Neuronal stem cell (in vitro differentiated cells): ENCODE results near the gene RNF224.

Experiments
- DNase-seq: peaks from one replicate; pipeline ENCODE4 v3.0.0-alpha.2; 2013; ENCODE audit warnings: low spot score
- H2AFZ ChIP-seq: one replicate; pipeline ENCODE4 v1.6.1; 2013; ENCODE audit warnings: mild to moderate bottlenecking, low read length, inconsistent platforms
- H2AK5ac ChIP-seq: 2 replicates; pipeline ENCODE4 v1.6.1; 2013; ENCODE audit warnings: low read depth, mild to moderate bottlenecking, inconsistent platforms, low read length, moderate library complexity, mixed read lengths
- H2BK120ac ChIP-seq: 2 replicates; pipeline ENCODE4 v1.6.1; 2013; ENCODE audit warnings: low read depth, mild to moderate bottlenecking, inconsistent platforms, low read length, moderate library complexity, mixed read lengths
- H2BK12ac ChIP-seq: one replicate; pipeline ENCODE4 v1.6.1; 2013; ENCODE audit warnings: low read length, inconsistent platforms
- H2BK15ac ChIP-seq: 2 replicates; pipeline ENCODE4 v1.6.1; 2013; ENCODE audit warnings: mild to moderate bottlenecking, low read length, inconsistent platforms, mixed read lengths
- H2BK5ac ChIP-seq: one replicate; pipeline ENCODE4 v1.6.1; 2013; ENCODE audit warnings: inconsistent platforms, mild to moderate bottlenecking, low read length, moderate library complexity
- H3K14ac ChIP-seq: one replicate; pipeline ENCODE4 v1.6.1; 2013; ENCODE audit warnings: low read length, inconsistent platforms
- H3K18ac ChIP-seq: 2 replicates; pipeline ENCODE4 v1.6.1; 2013; ENCODE audit warnings: low read length, inconsistent platforms
- H3K23ac ChIP-seq: 2 replicates; pipeline ENCODE4 v1.6.1; 2013; ENCODE audit warnings: low read depth, mild to moderate bottlenecking, mixed read lengths, low read length, inconsistent platforms; ENCODE audit not compliant: poor library complexity
- H3K27ac ChIP-seq: replicated peaks from 3 replicates; pipeline ENCODE4 v1.5.1; 2013; ENCODE audit warnings: low read length, inconsistent platforms
- H3K27me3 ChIP-seq, 3 experiments: 2 replicates each; pipeline ENCODE4 v1.6.1; 2013; ENCODE audit warnings: low read length in 3 of 3, mild to moderate bottlenecking in 2 of 3, inconsistent platforms in 1 of 3, low read depth in 1 of 3, mixed read lengths in 1 of 3, moderate library complexity in 1 of 3; ENCODE audit not compliant: control insufficient read depth in 3 of 3, insufficient read depth in 3 of 3
- H3K36me3 ChIP-seq, 2 donors: replicated peaks in 1 of 2; 2 replicates each; pipeline ENCODE4 v1.6.1; 2013; ENCODE audit warnings: low read length in 2 of 2; ENCODE audit not compliant: control insufficient read depth in 2 of 2, insufficient read depth in 2 of 2
- H3K4ac ChIP-seq: 2 replicates; pipeline ENCODE4 v1.6.1; 2013; ENCODE audit warnings: inconsistent platforms, mild to moderate bottlenecking, low read length, moderate library complexity
- H3K4me1 ChIP-seq, 2 donors: 1 replicate in 1 of 2; 2 replicates in 1 of 2; pipeline ENCODE4 v1.6.1; 2013; ENCODE audit warnings: low read length in 2 of 2, low read depth in 1 of 2; ENCODE audit not compliant: control insufficient read depth in 2 of 2, insufficient read depth in 1 of 2
- H3K4me2 ChIP-seq: one replicate; pipeline ENCODE4 v1.6.1; 2013; ENCODE audit warnings: mild to moderate bottlenecking, low read length, inconsistent platforms; ENCODE audit not compliant: insufficient read depth, poor library complexity, severe bottlenecking
- H3K4me3 ChIP-seq, 2 donors: 2 replicates each; pipeline ENCODE4 v1.5.1; 2013; ENCODE audit warnings: low read length in 2 of 2, mild to moderate bottlenecking in 2 of 2, inconsistent platforms in 1 of 2, moderate library complexity in 1 of 2
- H3K79me1 ChIP-seq: one replicate; pipeline ENCODE4 v1.6.1; 2013; ENCODE audit warnings: low read depth, mild to moderate bottlenecking, inconsistent platforms, low read length, moderate library complexity
- H3K9ac ChIP-seq: one replicate; pipeline ENCODE4 v1.6.1; 2013; ENCODE audit warnings: mild to moderate bottlenecking, low read depth, low read length, inconsistent platforms; ENCODE audit not compliant: poor library complexity
- H3K9me3 ChIP-seq, 2 donors: replicated peaks in 1 of 2; 2 replicates each; pipeline versions ENCODE3 to v1.6.1; 2013; ENCODE audit warnings: low read length in 2 of 2, mild to moderate bottlenecking in 2 of 2, inconsistent platforms in 1 of 2, low read depth in 1 of 2, mixed read lengths in 1 of 2, moderate library complexity in 1 of 2; ENCODE audit not compliant: control insufficient read depth in 2 of 2, insufficient read depth in 1 of 2
- H4K8ac ChIP-seq: one replicate; pipeline ENCODE4 v1.6.1; 2013; ENCODE audit warnings: low read depth, mild to moderate bottlenecking, inconsistent platforms, low read length, moderate library complexity
- H4K91ac ChIP-seq: one replicate; pipeline ENCODE4 v1.6.1; 2013; ENCODE audit warnings: low read length, low read depth, mild to moderate bottlenecking, inconsistent platforms; ENCODE audit not compliant: poor library complexity
- WGBS, 2 donors: extraction: QIAGEN DNeasy Blood & Tissue Kit; methylation state at CpG; one replicate each; pipeline ENCODE4 v1.1.7; 2013; ENCODE audit warnings: missing lambda C conversion rate in 2 of 2, mixed read lengths in 1 of 2; ENCODE audit not compliant: insufficient read length in 2 of 2, insufficient replicate concordance in 1 of 2; ENCODE audit errors: extremely low coverage in 2 of 2; 5-methylcytosine and 5-hydroxymethylcytosine counted together

The RNF224 gene

GRCh38 chr9:137236238-137236935 lies 9.1 kb downstream of the RNF224 start:
- no peak overlapping the region for H3K27ac ChIP-seq
- DNase-seq, result peak; percentile 84

GRCh38 chr9:137236936-137237421 lies 9.7 kb downstream of the RNF224 start:
- peak overlapping the region; percentile 56 for H3K14ac ChIP-seq
- H4K8ac ChIP-seq, result no peak overlapping the region
- peak overlapping the region; percentile 73 for H2BK12ac ChIP-seq
- no peak overlapping the region for H2BK120ac ChIP-seq
- peaks cover 15% of the 10 kb centered on the region for H3K79me1 ChIP-seq
- peak overlapping the region; percentile 98 for H2BK15ac ChIP-seq
- peaks cover 0 to 2% (median 0%) of the 10 kb centered on the region in 3 experiments for H3K27me3 ChIP-seq
- no peak for DNase-seq
- H2AFZ ChIP-seq, result no peak overlapping the region
- peak overlapping the region; percentile 14 for H3K4me2 ChIP-seq
- no peak overlapping the region for H4K91ac ChIP-seq
- H3K18ac ChIP-seq, result peak overlapping the region; percentile 95
- H3K23ac ChIP-seq, result peak overlapping the region; percentile 89
- peak overlapping the region; percentile 100 for H2AK5ac ChIP-seq
- H3K4ac ChIP-seq, result peak overlapping the region; percentile 66
- no peaks in the 10 kb centered on the region for H3K9me3 ChIP-seq
- no peak overlapping the region for H3K27ac ChIP-seq
- H3K4me3 ChIP-seq, result peak overlapping the region in 1 of 2 donors; percentile 46
- peaks cover 0 to 9% of the 10 kb centered on the region in 2 donors for H3K36me3 ChIP-seq
- WGBS, 2 donors, result no CpG with 5 or more reads among the region's 11 CpGs
- peak overlapping the region; percentile 60 for H3K9ac ChIP-seq
- H3K4me1 ChIP-seq, result peaks cover 15% of the 10 kb centered on the region in 2 donors
- H2BK5ac ChIP-seq, result peak overlapping the region; percentile 97

More at GRCh38 chr9:137236238-137236935, 9.1 kb downstream of the RNF224 start:
- peak overlapping the region; percentile 98 for H2BK15ac ChIP-seq
- H2AFZ ChIP-seq, result no peak overlapping the region
- peak overlapping the region; percentile 56 for H3K14ac ChIP-seq
- H4K8ac ChIP-seq, result no peak overlapping the region
- peak overlapping the region; percentile 95 for H3K18ac ChIP-seq
- H3K4me1 ChIP-seq, result peaks cover 15% of the 10 kb centered on the region in 2 donors
- H3K79me1 ChIP-seq, result peaks cover 12% of the 10 kb centered on the region
- peak overlapping the region; percentile 97 for H2BK5ac ChIP-seq
- peak overlapping the region; percentile 66 for H3K4ac ChIP-seq
- peak overlapping the region; percentile 70 for H3K9ac ChIP-seq
- H2BK12ac ChIP-seq, result peak overlapping the region; percentile 73
- H3K36me3 ChIP-seq, result peaks cover 0 to 5% of the 10 kb centered on the region in 2 donors
- peak overlapping the region; percentile 25 for H3K4me2 ChIP-seq
- no peak overlapping the region for H4K91ac ChIP-seq
- no peak overlapping the region for H2BK120ac ChIP-seq
- H2AK5ac ChIP-seq, result peak overlapping the region; percentile 100
- peak overlapping the region in 1 of 2 donors; percentile 46 for H3K4me3 ChIP-seq
- peak overlapping the region; percentile 89 for H3K23ac ChIP-seq
- H3K27me3 ChIP-seq, result peaks cover 0 to 3% (median 0%) of the 10 kb centered on the region in 3 experiments
- H3K9me3 ChIP-seq, result no peaks in the 10 kb centered on the region
- no CpG with 5 or more reads among the region's 31 CpGs for WGBS, 2 donors

- no CpG with 5 or more reads among the region's 13 CpGs for WGBS, 2 donors
- Histone ChIP-seq H3K4me1 (peaks cover 23 to 24% of the 10 kb centered on the region in 2 donors), H2BK5ac (no peak overlapping the region), H3K9ac (peak overlapping the region; percentile 38), H3K4ac (no peak overlapping the region), H4K91ac (no peak overlapping the region), H3K79me1 (peaks cover 24% of the 10 kb centered on the region), H2BK15ac (peak overlapping the region; percentile 43), H2AK5ac (peak overlapping the region; percentile 100), H3K14ac (no peak overlapping the region), H2BK12ac (no peak overlapping the region), H3K27ac (no peak overlapping the region), H3K23ac (peak overlapping the region; percentile 89), H3K27me3 (no peaks in the 10 kb centered on the region), H3K9me3 (no peaks in the 10 kb centered on the region), H3K36me3 (peaks cover 11 to 19% of the 10 kb centered on the region in 2 donors), H4K8ac (peak overlapping the region; percentile 52), H3K4me2 (no peak overlapping the region), H2BK120ac (no peak overlapping the region), H2AFZ (no peak overlapping the region), H3K18ac (no peak overlapping the region), H3K4me3 (no peak overlapping the region)
- no peak for DNase-seq
These were observed 10.7 kb downstream of the RNF224 start for GRCh38 chr9:137237759-137238726.
